Pancreas (tissue), 10 donors: ENCODE data around the gene METTL1. TPM values are rescaled to one million over a fixed set of nuclear protein-coding genes. Genes with fewer than 3 reads are reported as not detected.

Experiments used
- ATAC-seq, 4 donors: fragments of 200-7000 bp; cut with Tn5 transposase; one replicate each; pipeline versions ENCODE4 v1.8.0 to v1.9.1; 2020; ENCODE audit warnings: mild to moderate bottlenecking in 4 of 4, moderate library complexity in 4 of 4
- DNase-seq, 6 donors: peaks; one replicate each; pipeline ENCODE4 v3.0.0-alpha.2; 2020
- FAIRE-seq: peaks from 2 replicates; lab custom pipeline; 2012; peaks lifted over from hg19 to GRCh38; lab: Jason Lieb, UNC
- H3K27ac ChIP-seq, 4 donors: fragments of 200-600 bp; sonication (generic); 1 replicate in 3 of 4; 2 replicates in 1 of 4; pipeline versions ENCODE4 v1.5.0 to v1.8.0; 2020
- H3K27me3 ChIP-seq, 4 donors: fragments of 200-600 bp; one replicate each; pipeline ENCODE4 v1.8.0; 2021
- H3K36me3 ChIP-seq, 3 donors: fragments of 200-600 bp; sonication (generic) in 1 of 3; one replicate each; pipeline versions ENCODE4 v1.5.0 to v1.8.0; 2020 to 2021
- H3K4me1 ChIP-seq, 3 donors: fragments of 200-600 bp; one replicate each; pipeline ENCODE4 v1.8.0; 2021
- H3K4me3 ChIP-seq, 4 donors: fragments of 200-600 bp; sonication (generic) in 2 of 4; one replicate each; pipeline versions ENCODE4 v1.5.0 to v1.8.0; 2020 to 2021
- H3K9me3 ChIP-seq, 4 donors: fragments of 200-600 bp; one replicate each; pipeline ENCODE4 v1.8.0; 2021
- CTCF ChIP-seq, 4 donors: fragments of 200-600 bp; sonication (generic) in 3 of 4; IDR thresholded peaks; one replicate each; pipeline versions ENCODE4 v1.5.0 to v1.8.0; 2021; ENCODE audit warnings: antibody characterized with exemption in 4 of 4
- WGBS, 2 donors: extraction: QIAGEN DNeasy Blood & Tissue Kit; methylation state at CpG; one replicate each; pipeline ENCODE4 v1.1.7; 2013; 5-methylcytosine and 5-hydroxymethylcytosine counted together
- intact Hi-C, 3 donors: fragments of 100-400 bp; cut with DNase I; formaldehyde crosslinking; loops; one replicate each; pipeline versions ENCODE4 v1.11.1 to v1.14.2; 2022
- polyA plus RNA-seq, 2 donors: library from polyadenylated mRNA; stranded (reverse); fragments of 200-250 nt; gene quantifications; one replicate each; pipeline ENCODE4 v1.2.3, GENCODE V29; 2013
- total RNA-seq, 6 donors: library from RNA; stranded (reverse); fragmentation: NEBNext Ultra II Directional in 4 of 6; extraction: Animal tissue kit (Norgen Biotek cat#: 25700) in 4 of 6; gene quantifications; one replicate each; pipeline versions ENCODE4 v1.2.1 to v1.2.4, GENCODE V29; 2021 to 2023
- donor health status: healthy with polysubstance abuse.
- donor health status: DM: no; HTN: no; CAD: no; lungs with moderate emphysema.
- donor health status: DM: no; HTN: no; CAD: no.
- donor health status: control.
- donor health status: control.
- donor health status: Bipolar disorder and iron deficiency.
- donor health status: DM: yes; HTN: yes; CAD: no.
- donor health status: DM: no; HTN: no; CAD: no.
- donor health status: DM: no; HTN: no; CAD: no.
- donor health status: DM: yes; HTN: yes; CAD: no.

METTL1 gene
- total and polyA plus RNA-seq, 8 donors: 11.5 to 55.9 (median 23.0) TPM

- FAIRE-seq (no peak), ATAC-seq (no peak), DNase-seq (no peak)
- Histone ChIP-seq H3K4me1 (peaks cover 6 to 8% (median 8%) of the 10 kb centered on the region in 3 donors), H3K9me3 (no peaks in the 10 kb centered on the region), H3K4me3 (peak overlapping the region in 3 of 4 donors; percentile 23 to 56 (median 49)), H3K27ac (peak overlapping the region in 3 of 4 donors; percentile 60 to 70 (median 64)), H3K36me3 (no peaks in the 10 kb centered on the region), H3K27me3 (no peaks in the 10 kb centered on the region)
- no peak for TF ChIP-seq CTCF (IDR thresholded peaks at IDR 0.05)
- 69 to 74% methylated on average over 6 of the region's 6 CpGs for WGBS, 2 donors
- intact Hi-C loops: no loop called here
Observed at GRCh38 chr12:57763881-57764661, 7.8 kb downstream of the METTL1 start.

- Histone ChIP-seq H3K27ac (no peak overlapping the region), H3K27me3 (no peaks in the 10 kb centered on the region), H3K4me3 (no peak overlapping the region), H3K4me1 (peaks cover 6 to 8% (median 8%) of the 10 kb centered on the region in 3 donors), H3K9me3 (no peaks in the 10 kb centered on the region), H3K36me3 (no peaks in the 10 kb centered on the region)
- FAIRE-seq (no peak), ATAC-seq (no peak), DNase-seq (no peak)
- intact Hi-C loops: no loop called here
- TF ChIP-seq CTCF (IDR thresholded peaks at IDR 0.05): no peak
- 89 to 95% methylated on average over 2 of the region's 2 CpGs for WGBS, 2 donors
Observed at GRCh38 chr12:57762463-57762862, 9.4 kb downstream of the METTL1 start.

GRCh38 chr12:57761391-57761998 is 10.4 kb downstream of the METTL1 start:
- H3K4me1 ChIP-seq: peaks cover 3 to 6% (median 5%) of the 10 kb centered on the region in 3 donors
- FAIRE-seq: no peak

GRCh38 chr12:57760347-57760982 is 11.4 kb downstream of the METTL1 start:
- ATAC-seq (no peak), FAIRE-seq (no peak), DNase-seq (no peak)
- peaks cover 0 to 6% (median 5%) of the 10 kb centered on the region in 3 donors for H3K4me1 ChIP-seq
- H3K36me3 ChIP-seq: no peaks in the 10 kb centered on the region
- WGBS, 2 donors: 79 to 91% methylated on average over 3 of the region's 3 CpGs
- H3K27me3 ChIP-seq: no peaks in the 10 kb centered on the region
- no peaks in the 10 kb centered on the region for H3K9me3 ChIP-seq
- H3K4me3 ChIP-seq: no peak overlapping the region
- TF ChIP-seq CTCF (IDR thresholded peaks at IDR 0.05): no peak
- intact Hi-C loops: no loop called here
- H3K27ac ChIP-seq: no peak overlapping the region

More at GRCh38 chr12:57761391-57761998, 10.4 kb downstream of the METTL1 start:
- ATAC-seq: no peak
- Histone ChIP-seq H3K9me3 (no peaks in the 10 kb centered on the region), H3K27ac (no peak overlapping the region), H3K36me3 (no peaks in the 10 kb centered on the region), H3K4me3 (no peak overlapping the region), H3K27me3 (no peaks in the 10 kb centered on the region)
- intact Hi-C loops: no loop called here
- no peak for TF ChIP-seq CTCF (IDR thresholded peaks at IDR 0.05)
- no peak for DNase-seq
- WGBS, 2 donors: 91 to 98% methylated on average over 4 of the region's 4 CpGs
